ENCODE results near the gene UCHL1. TPM values are rescaled to one million over a fixed set of nuclear protein-coding genes. Genes with fewer than 3 reads are reported as not detected.

The UCHL1 gene
- total and polyA plus RNA-seq, 2 experiments from 2014 or later: 111 to 158 TPM

GRCh38 chr4:41294445-41295062, 37.8 kb downstream of the UCHL1 start:
- Histone ChIP-seq H3K9me2 (replicated peaks; ENCODE audit: insufficient read depth) (no peaks in the 10 kb centered on the region), H3K27ac (no peak overlapping the region)

GRCh38 chr4:41296995-41297394, 40.3 kb downstream of the UCHL1 start:
- Histone ChIP-seq H3K79me2 (no peaks in the 10 kb centered on the region), H3K9me3 (ENCODE audit: low read depth) (no peaks in the 10 kb centered on the region), H3K4me3 (no peak overlapping the region), H3K36me3 (replicated peaks; ENCODE audit: insufficient read depth, low read depth) (no peaks in the 10 kb centered on the region), H3K9me2 (replicated peaks; ENCODE audit: insufficient read depth) (no peaks in the 10 kb centered on the region), H3K27ac (no peak overlapping the region), H3K4me1 (ENCODE audit: insufficient read depth) (no peaks in the 10 kb centered on the region), H3K27me3 (no peaks in the 10 kb centered on the region), H2AFZ (no peak overlapping the region), H3K4me2 (no peak overlapping the region), H4K20me1 (ENCODE audit: insufficient read depth, poor library complexity, severe bottlenecking) (no peaks in the 10 kb centered on the region)
- TF ChIP-seq EZH2phosphoT487 (IDR thresholded peaks at IDR 0.05; ENCODE audit: low read depth, severe bottlenecking, unreplicated experiment): no peak
- no peak for TF ChIP-seq CTCF (IDR thresholded peaks at IDR 0.05; ENCODE audit: poor library complexity)
- TF ChIP-seq EZH2 (IDR thresholded peaks at IDR 0.05; ENCODE audit: borderline replicate concordance): no peak
- no peak for DNase-seq (ENCODE audit: low spot score)
- WGBS (ENCODE audit: low lambda C conversion rate, missing lambda C conversion rate): 65% methylated on average over 1 of the region's 1 CpG

More at GRCh38 chr4:41294445-41295062, 37.8 kb downstream of the UCHL1 start:
- no peaks in the 10 kb centered on the region for H3K4me1 ChIP-seq (ENCODE audit: insufficient read depth)
- no peaks in the 10 kb centered on the region for H4K20me1 ChIP-seq (ENCODE audit: insufficient read depth, poor library complexity, severe bottlenecking)
- no peak overlapping the region for H2AFZ ChIP-seq
- no peaks in the 10 kb centered on the region for H3K79me2 ChIP-seq
- no peak for DNase-seq (ENCODE audit: low spot score)
- H3K4me3 ChIP-seq: no peak overlapping the region
- H3K4me2 ChIP-seq: no peak overlapping the region
- no peaks in the 10 kb centered on the region for H3K27me3 ChIP-seq
- no peak for TF ChIP-seq EZH2phosphoT487 (IDR thresholded peaks at IDR 0.05; ENCODE audit: low read depth, severe bottlenecking, unreplicated experiment)
- TF ChIP-seq CTCF (IDR thresholded peaks at IDR 0.05; ENCODE audit: poor library complexity): no peak
- TF ChIP-seq EZH2 (IDR thresholded peaks at IDR 0.05; ENCODE audit: borderline replicate concordance): no peak
- WGBS (ENCODE audit: low lambda C conversion rate, missing lambda C conversion rate): 89% methylated on average over 7 of the region's 7 CpGs
- no peaks in the 10 kb centered on the region for H3K9me3 ChIP-seq (ENCODE audit: low read depth)
- no peaks in the 10 kb centered on the region for H3K36me3 ChIP-seq (replicated peaks; ENCODE audit: insufficient read depth, low read depth)

GRCh38 chr4:41297832-41298231, 41.1 kb downstream of the UCHL1 start:
- Histone ChIP-seq H4K20me1 (ENCODE audit: insufficient read depth, poor library complexity, severe bottlenecking) (no peaks in the 10 kb centered on the region), H3K9me3 (ENCODE audit: low read depth) (no peaks in the 10 kb centered on the region), H3K27ac (no peak overlapping the region), H3K4me3 (no peak overlapping the region), H3K36me3 (replicated peaks; ENCODE audit: insufficient read depth, low read depth) (no peaks in the 10 kb centered on the region), H3K4me1 (ENCODE audit: insufficient read depth) (no peaks in the 10 kb centered on the region), H3K4me2 (no peak overlapping the region), H3K79me2 (no peaks in the 10 kb centered on the region), H3K27me3 (no peaks in the 10 kb centered on the region), H3K9me2 (replicated peaks; ENCODE audit: insufficient read depth) (no peaks in the 10 kb centered on the region), H2AFZ (no peak overlapping the region)
- TF ChIP-seq CTCF (IDR thresholded peaks at IDR 0.05; ENCODE audit: poor library complexity) (no peak), EZH2 (IDR thresholded peaks at IDR 0.05; ENCODE audit: borderline replicate concordance) (no peak), EZH2phosphoT487 (IDR thresholded peaks at IDR 0.05; ENCODE audit: low read depth, severe bottlenecking, unreplicated experiment) (no peak)
- 61% methylated on average over 2 of the region's 2 CpGs for WGBS (ENCODE audit: low lambda C conversion rate, missing lambda C conversion rate)
- no peak for DNase-seq (ENCODE audit: low spot score)

Measured in hepatocyte (in vitro differentiated cells).